WERI-Rb-1 (cell line): ENCODE results near the gene IER3IP1.

Source experiments
- DNase-seq: peaks from one replicate; pipeline ENCODE4 v3.0.0-alpha.2; 2020
- H3K27ac ChIP-seq: fragments of 250-450 bp; sonication (Bioruptor Pico); 2 replicates; pipeline ENCODE4 v1.5.1; 2020; ENCODE audit warnings: mild to moderate bottlenecking, moderate library complexity
- H3K27me3 ChIP-seq: fragments of 250-450 bp; sonication (Bioruptor Pico); 2 replicates; pipeline ENCODE4 v1.5.1; 2021; ENCODE audit warnings: mild to moderate bottlenecking, low read depth, moderate library complexity; ENCODE audit not compliant: insufficient read depth, severe bottlenecking
- H3K36me3 ChIP-seq: fragments of 250-450 bp; sonication (Bioruptor Pico); 2 replicates; pipeline ENCODE4 v1.5.1; 2020; ENCODE audit warnings: mild to moderate bottlenecking, moderate library complexity
- H3K4me3 ChIP-seq: 2 replicates; pipeline ENCODE4 v1.5.1; 2011; ENCODE audit warnings: low read depth, mild to moderate bottlenecking, control low read depth, low read length
- H3K9me3 ChIP-seq: fragments of 250-450 bp; sonication (Bioruptor Pico); 2 replicates; pipeline ENCODE4 v1.5.1; 2021; ENCODE audit warnings: mild to moderate bottlenecking, moderate library complexity; ENCODE audit not compliant: severe bottlenecking
- CTCF ChIP-seq: IDR thresholded peaks from 2 replicates; pipeline ENCODE4 v1.5.1; 2011; ENCODE audit warnings: low read depth, mild to moderate bottlenecking, control low read depth, inconsistent platforms, low read length

IER3IP1 gene

GRCh38 chr18:47143153-47143552 is 33.0 kb downstream of the IER3IP1 start:
- no peaks in the 10 kb centered on the region for H3K27me3 ChIP-seq
- no peak overlapping the region for H3K27ac ChIP-seq
- H3K4me3 ChIP-seq = no peak overlapping the region
- no peak for DNase-seq
- no peak for TF ChIP-seq CTCF
- H3K9me3 ChIP-seq = no peaks in the 10 kb centered on the region
- H3K36me3 ChIP-seq = no peaks in the 10 kb centered on the region; the same call in 1 of the 2 replicates

GRCh38 chr18:47141289-47141688 is 34.9 kb downstream of the IER3IP1 start:
- Histone ChIP-seq H3K4me3 (no peak overlapping the region), H3K27ac (no peak overlapping the region), H3K27me3 (no peaks in the 10 kb centered on the region), H3K9me3 (no peaks in the 10 kb centered on the region), H3K36me3 (peaks cover 6% of the 10 kb centered on the region)
- no peak for DNase-seq
- TF ChIP-seq CTCF = no peak

GRCh38 chr18:47121146-47121545 is 55.0 kb downstream of the IER3IP1 start:
- no peaks in the 10 kb centered on the region for H3K9me3 ChIP-seq
- no peak overlapping the region for H3K4me3 ChIP-seq
- no peaks in the 10 kb centered on the region for H3K27me3 ChIP-seq
- H3K27ac ChIP-seq = no peak overlapping the region
- TF ChIP-seq CTCF = no peak
- H3K36me3 ChIP-seq = no peaks in the 10 kb centered on the region; the same call in none of the 2 replicates
- no peak for DNase-seq

- no peak for TF ChIP-seq CTCF
- Histone ChIP-seq H3K4me3 (no peak overlapping the region), H3K27me3 (no peaks in the 10 kb centered on the region), H3K27ac (no peak overlapping the region), H3K36me3 (no peaks in the 10 kb centered on the region; the same call in none of the 2 replicates), H3K9me3 (no peaks in the 10 kb centered on the region)
- DNase-seq = no peak
These were observed 55.7 kb downstream of the IER3IP1 start for GRCh38 chr18:47120428-47120827.

- Histone ChIP-seq H3K27ac (no peak overlapping the region), H3K4me3 (no peak overlapping the region), H3K36me3 (peaks cover 4% of the 10 kb centered on the region), H3K9me3 (no peaks in the 10 kb centered on the region), H3K27me3 (no peaks in the 10 kb centered on the region)
- TF ChIP-seq CTCF = no peak
- DNase-seq = no peak
These were observed 57.2 kb downstream of the IER3IP1 start for GRCh38 chr18:47118981-47119380.

GRCh38 chr18:47115205-47115604 is 61.0 kb downstream of the IER3IP1 start:
- Histone ChIP-seq H3K9me3 (no peaks in the 10 kb centered on the region), H3K27me3 (no peaks in the 10 kb centered on the region), H3K27ac (no peak overlapping the region), H3K36me3 (peaks cover 28% of the 10 kb centered on the region), H3K4me3 (no peak overlapping the region)
- no peak for DNase-seq
- no peak for TF ChIP-seq CTCF
